GM12874 (cell line): ENCODE data around the gene PDLIM1.

Experiments
- TF ChIP-seq, protein P1 (sequence below): IDR thresholded peaks from 2 replicates; pipeline ENCODE4 v1.5.1; 2011; ENCODE audit warnings: low read depth, mild to moderate bottlenecking, control low read depth, low read length, moderate library complexity; ENCODE audit not compliant: insufficient read depth

PDLIM1 gene

GRCh38 chr10:95277201-95277570 lies 13.6 kb downstream of the PDLIM1 start:
- TF ChIP-seq, protein P1, sequence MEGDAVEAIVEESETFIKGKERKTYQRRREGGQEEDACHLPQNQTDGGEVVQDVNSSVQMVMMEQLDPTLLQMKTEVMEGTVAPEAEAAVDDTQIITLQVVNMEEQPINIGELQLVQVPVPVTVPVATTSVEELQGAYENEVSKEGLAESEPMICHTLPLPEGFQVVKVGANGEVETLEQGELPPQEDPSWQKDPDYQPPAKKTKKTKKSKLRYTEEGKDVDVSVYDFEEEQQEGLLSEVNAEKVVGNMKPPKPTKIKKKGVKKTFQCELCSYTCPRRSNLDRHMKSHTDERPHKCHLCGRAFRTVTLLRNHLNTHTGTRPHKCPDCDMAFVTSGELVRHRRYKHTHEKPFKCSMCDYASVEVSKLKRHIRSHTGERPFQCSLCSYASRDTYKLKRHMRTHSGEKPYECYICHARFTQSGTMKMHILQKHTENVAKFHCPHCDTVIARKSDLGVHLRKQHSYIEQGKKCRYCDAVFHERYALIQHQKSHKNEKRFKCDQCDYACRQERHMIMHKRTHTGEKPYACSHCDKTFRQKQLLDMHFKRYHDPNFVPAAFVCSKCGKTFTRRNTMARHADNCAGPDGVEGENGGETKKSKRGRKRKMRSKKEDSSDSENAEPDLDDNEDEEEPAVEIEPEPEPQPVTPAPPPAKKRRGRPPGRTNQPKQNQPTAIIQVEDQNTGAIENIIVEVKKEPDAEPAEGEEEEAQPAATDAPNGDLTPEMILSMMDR = no peak

DNA sequence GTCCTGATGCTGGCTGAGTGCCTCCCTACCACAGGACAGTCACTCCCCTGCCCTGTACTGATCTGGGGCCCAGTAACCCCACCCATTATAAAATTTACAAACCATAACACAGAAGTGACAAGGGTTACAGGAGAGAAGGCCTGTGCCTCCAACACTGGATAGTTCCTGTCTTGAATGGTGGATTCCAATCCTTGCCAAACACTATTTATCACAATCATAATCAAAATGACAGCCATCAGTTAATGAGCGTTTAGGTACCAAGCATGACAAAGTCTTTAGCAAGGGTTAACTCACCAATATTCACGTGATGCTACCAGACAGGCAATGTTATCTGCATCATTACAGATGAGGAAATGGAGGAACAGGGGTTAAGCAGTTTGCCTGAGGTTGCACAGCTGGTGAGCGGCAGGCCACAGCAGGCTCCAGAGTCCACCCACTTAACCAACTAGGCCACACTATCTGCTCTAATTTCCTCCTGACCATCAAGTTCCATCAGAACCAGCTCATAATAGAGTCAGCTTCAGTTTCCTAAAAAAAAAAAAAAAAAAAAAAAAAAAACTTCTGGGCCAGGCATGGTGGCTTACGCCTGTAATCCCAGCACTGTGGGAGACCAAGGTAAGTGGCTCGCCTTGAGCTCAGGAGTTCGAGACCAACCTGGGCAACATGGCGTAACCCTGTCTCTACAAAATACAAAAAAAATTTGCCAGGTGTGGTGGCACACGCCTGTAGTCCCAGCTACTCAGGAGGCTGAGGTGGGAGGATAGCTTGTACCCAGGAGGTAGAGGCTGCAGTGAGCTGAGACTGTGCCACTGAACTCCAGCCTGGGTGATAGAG lies 14.2 kb downstream of the PDLIM1 start:
- TF ChIP-seq, protein P1 = no peak

DNA sequence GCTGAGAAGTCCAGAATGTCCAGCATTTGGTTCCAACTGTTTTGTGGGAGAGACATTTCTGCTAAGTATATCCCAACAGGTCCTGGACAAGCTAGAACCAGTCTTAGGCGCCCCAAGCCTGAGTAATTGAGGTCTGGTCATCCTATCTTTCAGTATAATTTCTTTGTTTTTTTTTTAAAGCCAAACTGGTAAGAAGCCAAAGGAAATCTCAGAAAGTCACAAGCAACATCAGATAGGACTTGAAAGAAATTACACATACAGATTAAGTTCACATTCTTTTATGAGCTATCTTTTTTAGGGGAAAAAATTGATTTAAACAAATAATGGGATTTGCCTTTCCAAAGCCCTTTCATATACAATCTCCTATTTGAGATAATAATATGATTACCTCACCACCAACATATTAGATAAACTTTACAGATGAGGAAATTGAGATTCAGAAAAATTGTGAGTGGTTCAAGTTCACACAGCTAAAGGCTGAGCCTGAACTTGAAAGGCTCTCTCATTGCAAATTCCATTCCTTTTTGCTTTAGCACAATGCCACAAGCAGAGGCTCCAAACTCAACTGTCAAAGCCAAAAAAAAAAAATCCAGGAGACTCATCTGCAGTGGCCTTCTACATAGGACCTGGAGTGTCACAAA lies 15.0 kb downstream of the PDLIM1 start:
- TF ChIP-seq, protein P1 = no peak

DNA sequence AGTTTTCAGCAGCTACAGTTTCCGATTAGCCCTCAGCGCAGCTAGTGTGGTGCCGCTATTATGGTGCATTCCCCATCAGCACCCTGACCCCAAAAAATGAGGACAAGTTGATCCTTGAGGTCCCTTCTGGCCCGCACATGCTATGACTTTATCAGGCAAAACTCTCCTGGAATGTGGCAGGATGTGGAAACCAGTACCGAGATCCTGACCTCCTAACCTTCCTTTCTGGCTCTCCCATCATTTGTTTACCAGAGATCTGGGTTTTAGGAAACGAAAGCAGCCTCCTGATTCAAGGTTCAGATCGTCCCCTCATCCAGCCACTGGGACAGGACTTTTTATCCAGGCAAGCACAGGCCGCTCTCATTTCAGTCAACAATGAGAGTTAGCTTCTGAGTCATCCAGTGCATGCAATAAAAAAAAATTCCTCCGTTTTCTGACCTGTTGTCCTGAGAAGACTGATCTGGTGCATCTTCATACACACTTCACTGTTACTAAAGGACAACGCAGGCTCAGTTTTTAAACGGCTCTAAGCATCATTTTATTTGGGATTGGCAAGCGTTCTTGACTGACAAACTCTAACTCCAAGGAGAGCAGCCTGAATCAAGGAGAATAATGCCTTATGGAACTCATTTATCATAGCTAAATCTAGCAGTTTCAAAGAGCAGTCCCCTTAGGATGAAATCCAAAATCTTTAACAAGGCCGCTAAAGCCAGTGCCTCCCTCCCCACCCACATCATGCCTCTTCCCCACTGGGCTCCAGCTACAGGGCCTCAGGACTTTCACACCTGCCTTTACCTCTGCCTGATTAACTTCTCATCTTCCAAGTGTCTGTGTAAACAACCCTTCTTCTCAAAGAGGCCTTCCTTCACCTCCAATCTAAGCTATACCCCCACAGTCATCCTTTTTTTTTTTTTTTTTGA lies 17.1 kb downstream of the PDLIM1 start:
- TF ChIP-seq, protein P1 = no peak

DNA sequence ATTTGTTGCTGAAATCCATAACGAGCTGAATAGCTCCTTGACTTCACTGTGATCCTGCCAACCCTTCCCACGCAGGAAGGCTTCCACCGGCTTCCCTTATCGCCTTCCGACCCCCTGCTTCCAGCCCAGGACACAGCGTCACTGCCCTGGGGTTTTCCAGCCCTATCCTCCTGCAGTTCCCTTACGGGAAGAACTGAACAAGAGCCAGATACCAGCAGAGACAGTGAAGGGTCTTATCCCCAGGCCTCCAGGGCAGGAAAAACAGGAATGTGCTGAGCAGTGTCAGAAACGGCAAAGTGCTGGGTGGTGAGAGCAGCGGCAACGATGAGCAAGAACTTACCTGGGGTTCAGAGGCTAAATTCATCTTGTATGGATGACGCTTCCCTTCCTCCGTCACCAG lies 22.4 kb downstream of the PDLIM1 start:
- TF ChIP-seq, protein P1 = no peak

- TF ChIP-seq, protein P1 = no peak
These were observed 23.6 kb downstream of the PDLIM1 start for GRCh38 chr10:95267251-95267650.

DNA sequence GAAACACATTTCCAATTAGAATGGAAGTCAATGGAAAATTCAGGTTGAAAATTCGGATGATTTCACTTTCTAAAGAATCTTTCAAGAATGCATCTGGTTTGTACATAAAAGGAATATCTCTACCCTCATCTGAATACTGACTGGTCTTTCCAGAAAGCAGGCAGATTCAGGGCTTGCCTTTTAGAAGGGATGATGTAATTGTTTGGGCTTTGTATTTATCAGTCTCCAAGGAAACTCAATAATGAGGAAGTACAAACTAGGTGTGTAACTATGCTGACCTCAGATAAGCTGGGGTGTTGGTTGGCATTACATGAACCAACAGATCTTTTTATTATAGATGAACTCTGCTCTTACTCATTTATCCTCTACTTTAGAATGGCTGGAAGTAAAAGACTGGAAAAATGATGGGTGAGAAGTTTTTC lies 24.1 kb downstream of the PDLIM1 start:
- TF ChIP-seq, protein P1 = no peak
